Measurements from ENCODE around the gene MPRIP. TPM values are rescaled to one million over a fixed set of nuclear protein-coding genes. Genes with fewer than 3 reads are reported as not detected.

Gene MPRIP
- polyA plus RNA-seq, 1 donor from 2014 or later, result 47.3 TPM

DNA sequence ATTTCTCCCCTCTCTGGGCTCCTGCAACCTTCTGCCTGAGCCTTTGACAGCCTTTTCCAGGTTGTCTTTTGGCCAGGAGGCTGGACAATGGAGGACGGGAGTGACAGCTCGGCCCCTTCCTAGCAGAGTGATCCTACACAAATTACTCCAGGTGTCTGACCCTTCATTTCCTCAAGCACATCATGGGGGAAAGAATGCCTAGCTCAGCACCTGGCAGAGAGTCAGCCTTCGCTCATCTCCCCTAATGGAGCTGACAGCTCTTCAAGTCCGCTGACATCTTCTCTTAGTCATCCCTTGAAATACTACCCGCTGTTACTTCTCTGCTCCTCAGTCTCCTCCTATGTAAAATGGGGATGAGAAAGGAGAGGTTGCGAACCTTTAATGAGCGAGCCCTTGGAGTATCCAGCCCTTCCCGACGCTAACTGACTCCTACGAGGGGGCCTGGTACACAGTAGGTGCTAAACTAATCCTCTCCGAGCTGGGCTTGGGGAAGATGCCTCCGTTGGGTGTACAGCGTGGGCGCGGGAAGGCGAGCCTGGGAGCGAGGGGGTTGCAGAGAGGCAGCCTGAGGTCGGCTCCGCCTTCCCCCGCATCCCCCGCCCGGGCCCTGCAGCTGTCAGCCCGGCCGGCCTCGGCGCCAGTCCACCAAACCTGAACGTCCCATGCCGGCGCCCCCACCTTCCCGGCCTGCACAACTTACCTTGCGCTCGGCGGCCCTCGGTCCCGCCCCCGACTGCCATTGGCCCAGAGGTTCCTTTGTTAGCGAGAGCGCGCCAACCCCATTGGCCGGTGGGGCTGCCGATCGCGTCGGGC, 480 bp upstream of the MPRIP start:
- H3K9me2 ChIP-seq (ENCODE audit: insufficient read depth, low read length), result no peaks in the 10 kb centered on the region
- H2AFZ ChIP-seq (ENCODE audit: low read depth, low read length), result peak overlapping the region; percentile 40
- H3K36me3 ChIP-seq (ENCODE audit: insufficient read depth, low read length), result no peaks in the 10 kb centered on the region
- peak overlapping the region; percentile 61 for H3K27ac ChIP-seq (ENCODE audit: low read length)
- peaks cover 16% of the 10 kb centered on the region for H4K20me1 ChIP-seq (ENCODE audit: insufficient read depth)
- H3F3A ChIP-seq (ENCODE audit: insufficient read depth, low read length, poor library complexity, severe bottlenecking), result no peaks in the 10 kb centered on the region
- H3K79me2 ChIP-seq (replicated peaks; ENCODE audit: insufficient read depth, low read length), result peaks cover 38% of the 10 kb centered on the region
- peak overlapping the region; percentile 15 for H3K4me2 ChIP-seq (ENCODE audit: low read length)
- H3K27me3 ChIP-seq (ENCODE audit: insufficient read depth, low read depth, low read length), result no peaks in the 10 kb centered on the region
- no peaks in the 10 kb centered on the region for H3K9me3 ChIP-seq (ENCODE audit: low read length)
- H3K9ac ChIP-seq (ENCODE audit: low read length), result peak overlapping the region; percentile 67
- TF ChIP-seq TAF1 (IDR thresholded peaks at IDR 0.05; ENCODE audit: low read depth) (peak; percentile 48), EP300 (conservative IDR thresholded peaks at IDR 0.05; ENCODE audit: poor library complexity, severe bottlenecking) (peak; percentile 32), RAD21 (conservative IDR thresholded peaks at IDR 0.05) (no peak), POLR2AphosphoS5 (IDR thresholded peaks at IDR 0.05) (peak; percentile 78), EZH2 (IDR thresholded peaks at IDR 0.05; ENCODE audit: borderline replicate concordance, insufficient read depth, low read length, poor library complexity, severe bottlenecking) (no peak), SMC3 (conservative IDR thresholded peaks at IDR 0.05; ENCODE audit: poor library complexity) (peak; percentile 29), MXI1 (conservative IDR thresholded peaks at IDR 0.05; ENCODE audit: poor library complexity, severe bottlenecking) (peak; percentile 67)
- TF ChIP-seq, protein P1, sequence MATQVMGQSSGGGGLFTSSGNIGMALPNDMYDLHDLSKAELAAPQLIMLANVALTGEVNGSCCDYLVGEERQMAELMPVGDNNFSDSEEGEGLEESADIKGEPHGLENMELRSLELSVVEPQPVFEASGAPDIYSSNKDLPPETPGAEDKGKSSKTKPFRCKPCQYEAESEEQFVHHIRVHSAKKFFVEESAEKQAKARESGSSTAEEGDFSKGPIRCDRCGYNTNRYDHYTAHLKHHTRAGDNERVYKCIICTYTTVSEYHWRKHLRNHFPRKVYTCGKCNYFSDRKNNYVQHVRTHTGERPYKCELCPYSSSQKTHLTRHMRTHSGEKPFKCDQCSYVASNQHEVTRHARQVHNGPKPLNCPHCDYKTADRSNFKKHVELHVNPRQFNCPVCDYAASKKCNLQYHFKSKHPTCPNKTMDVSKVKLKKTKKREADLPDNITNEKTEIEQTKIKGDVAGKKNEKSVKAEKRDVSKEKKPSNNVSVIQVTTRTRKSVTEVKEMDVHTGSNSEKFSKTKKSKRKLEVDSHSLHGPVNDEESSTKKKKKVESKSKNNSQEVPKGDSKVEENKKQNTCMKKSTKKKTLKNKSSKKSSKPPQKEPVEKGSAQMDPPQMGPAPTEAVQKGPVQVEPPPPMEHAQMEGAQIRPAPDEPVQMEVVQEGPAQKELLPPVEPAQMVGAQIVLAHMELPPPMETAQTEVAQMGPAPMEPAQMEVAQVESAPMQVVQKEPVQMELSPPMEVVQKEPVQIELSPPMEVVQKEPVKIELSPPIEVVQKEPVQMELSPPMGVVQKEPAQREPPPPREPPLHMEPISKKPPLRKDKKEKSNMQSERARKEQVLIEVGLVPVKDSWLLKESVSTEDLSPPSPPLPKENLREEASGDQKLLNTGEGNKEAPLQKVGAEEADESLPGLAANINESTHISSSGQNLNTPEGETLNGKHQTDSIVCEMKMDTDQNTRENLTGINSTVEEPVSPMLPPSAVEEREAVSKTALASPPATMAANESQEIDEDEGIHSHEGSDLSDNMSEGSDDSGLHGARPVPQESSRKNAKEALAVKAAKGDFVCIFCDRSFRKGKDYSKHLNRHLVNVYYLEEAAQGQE (IDR thresholded peaks at IDR 0.05; ENCODE audit: borderline replicate concordance), result peak; percentile 66
- TF ChIP-seq, protein P2, sequence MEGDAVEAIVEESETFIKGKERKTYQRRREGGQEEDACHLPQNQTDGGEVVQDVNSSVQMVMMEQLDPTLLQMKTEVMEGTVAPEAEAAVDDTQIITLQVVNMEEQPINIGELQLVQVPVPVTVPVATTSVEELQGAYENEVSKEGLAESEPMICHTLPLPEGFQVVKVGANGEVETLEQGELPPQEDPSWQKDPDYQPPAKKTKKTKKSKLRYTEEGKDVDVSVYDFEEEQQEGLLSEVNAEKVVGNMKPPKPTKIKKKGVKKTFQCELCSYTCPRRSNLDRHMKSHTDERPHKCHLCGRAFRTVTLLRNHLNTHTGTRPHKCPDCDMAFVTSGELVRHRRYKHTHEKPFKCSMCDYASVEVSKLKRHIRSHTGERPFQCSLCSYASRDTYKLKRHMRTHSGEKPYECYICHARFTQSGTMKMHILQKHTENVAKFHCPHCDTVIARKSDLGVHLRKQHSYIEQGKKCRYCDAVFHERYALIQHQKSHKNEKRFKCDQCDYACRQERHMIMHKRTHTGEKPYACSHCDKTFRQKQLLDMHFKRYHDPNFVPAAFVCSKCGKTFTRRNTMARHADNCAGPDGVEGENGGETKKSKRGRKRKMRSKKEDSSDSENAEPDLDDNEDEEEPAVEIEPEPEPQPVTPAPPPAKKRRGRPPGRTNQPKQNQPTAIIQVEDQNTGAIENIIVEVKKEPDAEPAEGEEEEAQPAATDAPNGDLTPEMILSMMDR (IDR thresholded peaks at IDR 0.05; ENCODE audit: poor library complexity, severe bottlenecking), result peak; percentile 11
- H3K4me3 ChIP-seq (ENCODE audit: low read length), result peak overlapping the region; percentile 71

DNA sequence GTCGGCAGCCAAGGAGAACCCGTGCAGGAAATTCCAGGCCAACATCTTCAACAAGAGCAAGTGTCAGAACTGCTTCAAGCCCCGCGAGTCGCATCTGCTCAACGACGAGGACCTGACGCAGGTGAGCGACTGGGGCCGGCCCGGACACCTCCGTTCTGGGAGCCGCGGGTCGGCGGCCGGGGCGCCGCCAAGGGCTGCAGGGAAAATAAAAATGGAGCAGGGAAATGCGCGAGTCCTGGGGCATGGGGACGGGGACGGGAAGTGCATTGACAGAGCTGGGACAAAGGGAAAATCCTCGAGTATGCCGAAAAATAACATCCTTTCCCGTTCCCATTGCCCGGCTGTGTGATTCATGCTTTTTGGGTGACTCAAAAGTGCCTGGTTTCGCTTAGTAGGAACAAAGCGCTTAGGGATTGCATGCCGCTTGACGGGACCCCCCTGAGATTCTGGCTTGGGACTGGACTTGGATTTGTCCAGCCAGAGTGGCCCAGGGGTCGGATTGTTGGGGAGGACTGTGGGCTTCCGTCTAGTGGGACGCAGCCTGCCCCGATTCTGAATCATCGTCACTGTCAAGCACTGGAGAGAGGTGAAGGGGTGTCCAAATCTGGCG, 699 bp downstream of the MPRIP start:
- H3F3A ChIP-seq (ENCODE audit: insufficient read depth, low read length, poor library complexity, severe bottlenecking), result no peaks in the 10 kb centered on the region
- peak overlapping the region; percentile 81 for H3K27ac ChIP-seq (ENCODE audit: low read length)
- peak overlapping the region; percentile 98 for H3K4me3 ChIP-seq (ENCODE audit: low read length)
- peaks cover 16% of the 10 kb centered on the region for H4K20me1 ChIP-seq (ENCODE audit: insufficient read depth)
- H3K9me3 ChIP-seq (ENCODE audit: low read length), result no peaks in the 10 kb centered on the region
- no peaks in the 10 kb centered on the region for H3K27me3 ChIP-seq (ENCODE audit: insufficient read depth, low read depth, low read length)
- peaks cover 50% of the 10 kb centered on the region for H3K79me2 ChIP-seq (replicated peaks; ENCODE audit: insufficient read depth, low read length)
- peak overlapping the region; percentile 96 for H3K4me2 ChIP-seq (ENCODE audit: low read length)
- peak overlapping the region; percentile 83 for H3K9ac ChIP-seq (ENCODE audit: low read length)
- H2AFZ ChIP-seq (ENCODE audit: low read depth, low read length), result peak overlapping the region; percentile 56
- H3K9me2 ChIP-seq (ENCODE audit: insufficient read depth, low read length), result no peaks in the 10 kb centered on the region
- peak; percentile 58 for TF ChIP-seq MXI1 (conservative IDR thresholded peaks at IDR 0.05; ENCODE audit: poor library complexity, severe bottlenecking)
- TF ChIP-seq SMC3 (conservative IDR thresholded peaks at IDR 0.05; ENCODE audit: poor library complexity), result no peak
- peak; percentile 15 for TF ChIP-seq RAD21 (conservative IDR thresholded peaks at IDR 0.05)
- no peaks in the 10 kb centered on the region for H3K36me3 ChIP-seq (ENCODE audit: insufficient read depth, low read length)
